Cardiac ventricle fibroblast (primary cell): ENCODE data around the gene BCL6B. TPM values are rescaled to one million over a fixed set of nuclear protein-coding genes. Genes with fewer than 3 reads are reported as not detected.

ENCODE experiments used
- total RNA-seq: library from RNA; depleted of rRNA; stranded (reverse); fragments of >200 nt; gene quantifications from 2 replicates; pipeline ENCODE4 v1.2.3, GENCODE V29; 2015

Gene BCL6B, protein sequence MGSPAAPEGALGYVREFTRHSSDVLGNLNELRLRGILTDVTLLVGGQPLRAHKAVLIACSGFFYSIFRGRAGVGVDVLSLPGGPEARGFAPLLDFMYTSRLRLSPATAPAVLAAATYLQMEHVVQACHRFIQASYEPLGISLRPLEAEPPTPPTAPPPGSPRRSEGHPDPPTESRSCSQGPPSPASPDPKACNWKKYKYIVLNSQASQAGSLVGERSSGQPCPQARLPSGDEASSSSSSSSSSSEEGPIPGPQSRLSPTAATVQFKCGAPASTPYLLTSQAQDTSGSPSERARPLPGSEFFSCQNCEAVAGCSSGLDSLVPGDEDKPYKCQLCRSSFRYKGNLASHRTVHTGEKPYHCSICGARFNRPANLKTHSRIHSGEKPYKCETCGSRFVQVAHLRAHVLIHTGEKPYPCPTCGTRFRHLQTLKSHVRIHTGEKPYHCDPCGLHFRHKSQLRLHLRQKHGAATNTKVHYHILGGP
- total RNA-seq: 1.9 and 2.6 TPM in 2 replicates

DNA sequence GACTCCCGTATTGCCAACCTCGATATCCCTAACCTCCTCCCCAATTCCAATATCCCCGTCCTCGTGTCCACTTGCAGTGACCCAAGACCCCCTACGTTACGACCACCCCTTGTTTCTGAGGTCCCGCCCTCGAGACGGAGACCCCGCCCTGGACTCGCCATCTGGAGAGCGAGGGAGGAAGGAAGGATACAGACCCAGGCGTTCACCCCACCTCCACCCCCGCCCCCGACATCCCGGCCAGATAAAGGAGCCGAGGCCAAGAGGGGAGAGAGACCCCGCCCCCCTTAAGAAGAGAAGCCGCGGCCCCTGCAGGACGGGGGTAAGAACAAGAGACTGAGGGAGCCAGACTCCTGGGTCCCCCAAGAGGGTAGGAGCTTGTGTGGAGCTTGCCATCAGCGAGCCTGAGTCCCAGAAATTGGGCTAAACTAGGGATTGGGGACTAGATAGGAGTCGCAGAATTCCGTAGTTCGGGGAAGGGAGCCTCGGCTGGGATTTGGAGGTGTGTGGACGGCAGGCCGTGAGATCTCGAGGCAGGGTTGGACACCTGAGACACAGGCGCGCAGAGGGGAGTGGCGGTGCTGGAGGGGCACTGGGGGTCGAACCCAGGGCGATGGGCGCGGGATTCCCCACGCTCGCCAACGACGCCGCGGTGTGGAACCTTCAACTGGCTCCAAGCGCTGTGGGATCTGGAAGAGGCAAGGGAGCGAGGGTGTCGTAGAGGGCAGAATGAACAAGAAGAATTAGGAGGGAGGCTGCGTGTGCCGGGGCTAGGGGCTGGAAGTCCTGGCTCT is at the start of gene BCL6B:
TSS of gene BCL6B (plus strand) at position 270 of the 791 bp plus-strand sequence. CDS start 622 bp downstream, outside the sequence.

DNA sequence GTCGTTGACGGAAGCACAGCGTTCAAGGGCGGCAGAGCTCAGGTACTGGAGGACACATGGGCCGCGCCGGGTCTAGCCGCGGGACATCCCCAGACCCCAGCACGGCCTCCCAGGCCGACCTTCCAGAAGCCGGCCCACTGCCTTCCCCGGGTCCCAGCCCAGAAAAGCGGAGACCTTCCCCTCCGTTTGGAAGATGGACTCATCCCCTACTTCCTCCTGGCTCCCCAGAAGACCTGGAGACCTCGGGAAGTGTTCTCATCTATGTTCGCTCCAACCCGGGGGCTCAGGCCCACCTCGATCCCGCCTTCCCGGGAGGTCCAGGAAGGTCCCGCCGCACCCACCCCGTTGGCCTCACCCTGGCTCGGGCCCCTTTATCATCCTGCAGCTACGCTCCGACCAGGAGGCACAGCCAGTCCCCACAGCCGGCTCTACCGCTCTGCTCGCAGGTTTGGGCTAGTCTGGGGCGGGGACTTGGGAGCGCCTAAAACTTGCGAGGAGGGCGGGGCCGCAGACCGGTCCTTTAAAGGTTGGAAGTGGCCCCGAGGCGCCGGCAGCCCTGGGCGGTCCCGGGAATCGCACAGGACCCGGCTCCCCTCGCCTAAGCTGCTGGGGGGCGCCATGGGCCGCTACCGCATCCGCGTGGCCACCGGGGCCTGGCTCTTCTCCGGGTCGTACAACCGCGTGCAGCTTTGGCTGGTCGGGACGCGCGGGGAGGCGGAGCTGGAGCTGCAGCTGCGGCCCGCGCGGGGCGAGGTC is 27.2 kb upstream of the BCL6B start, which contains the start of gene ALOX12:
TSS of gene ALOX12 (plus strand) at position 550 of the 756 bp plus-strand sequence. CDS start at position 619, 69 bp downstream.

DNA sequence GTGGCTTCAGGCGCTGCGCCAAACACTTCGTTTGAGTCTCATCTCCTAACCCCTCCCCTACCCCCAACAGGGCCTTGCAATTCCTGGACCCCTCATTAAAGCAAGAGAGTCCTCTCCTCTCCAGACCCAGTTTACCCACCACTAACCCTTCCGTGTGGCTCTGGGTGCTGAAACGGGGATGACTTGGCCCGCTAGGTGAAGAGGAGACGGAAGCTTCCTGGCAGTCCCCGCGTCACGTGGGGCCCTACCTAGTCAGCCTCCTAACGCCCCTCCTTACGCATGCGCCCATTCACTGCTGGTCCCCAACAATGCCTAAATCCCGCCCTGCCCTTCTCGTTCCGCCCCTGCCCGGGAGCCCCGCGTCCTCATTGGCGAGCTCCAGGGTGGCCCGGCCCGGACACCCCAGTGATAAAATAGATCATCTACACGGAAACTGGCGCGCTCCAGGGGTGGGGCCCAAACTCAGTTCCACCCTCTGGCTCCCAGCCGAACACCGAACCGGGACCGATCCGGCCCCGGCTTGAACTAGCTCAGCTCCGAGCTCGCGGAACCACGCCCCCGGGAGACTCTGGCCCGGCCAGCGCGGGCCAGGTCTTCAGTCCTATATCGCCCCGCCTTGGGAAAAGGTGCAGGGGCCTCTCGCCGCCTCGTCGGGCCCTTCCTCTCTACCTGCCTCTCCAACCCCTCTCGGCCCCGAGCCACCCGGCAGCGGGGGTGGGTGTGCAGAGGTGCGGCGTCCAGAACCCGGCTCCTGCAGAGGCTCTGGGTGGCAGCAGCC is 12.9 kb downstream of the BCL6B start, which contains the start of gene SLC16A13:
TSS of gene SLC16A13 (plus strand) at position 425 of the 778 bp plus-strand sequence. CDS start 368 bp downstream, outside the sequence.

DNA sequence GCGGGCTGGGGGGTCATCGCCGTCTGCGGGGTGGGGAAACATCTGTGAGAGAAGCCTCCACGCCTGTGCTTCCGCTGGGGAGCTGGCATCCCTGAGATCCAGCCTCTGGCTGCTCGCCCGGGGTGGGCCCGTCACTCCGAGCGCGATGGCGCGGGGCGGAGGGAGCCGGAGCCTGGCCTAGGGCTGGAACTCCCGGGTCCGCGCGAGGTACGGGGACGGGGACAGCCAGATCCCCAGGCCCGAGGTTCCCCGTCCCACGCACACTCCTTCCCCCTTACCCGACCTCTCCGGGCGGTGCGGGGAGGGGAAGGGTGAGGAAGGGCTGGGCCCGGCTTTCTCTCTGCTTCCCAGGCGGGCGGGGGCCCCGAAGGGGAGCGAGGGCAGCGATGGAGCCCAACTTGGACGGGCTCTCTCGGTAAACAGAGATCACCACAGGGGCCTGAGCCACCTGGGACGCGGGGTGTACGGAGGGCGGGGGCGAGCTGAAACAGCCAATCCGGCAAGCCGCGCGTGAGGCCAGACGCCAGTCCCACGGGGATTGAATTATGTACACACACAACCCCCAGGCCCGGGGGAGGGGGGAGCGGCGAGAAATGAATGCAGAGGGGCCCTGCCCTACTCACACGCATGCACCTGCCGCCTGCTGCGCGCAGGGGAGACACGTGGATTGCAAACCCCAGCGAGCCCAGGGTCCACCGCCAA is 20.8 kb downstream of the BCL6B start, which contains the start of gene SLC16A11:
TSS of gene SLC16A11 (minus strand) at position 596 of the 702 bp plus-strand sequence. CDS start at position 17, 579 bp downstream.

Other genes starting within 250 kb of the BCL6B start
- gene FBXO39, start 246.8 kb upstream of the BCL6B start, total RNA-seq: 0.31 and 0.39 TPM in 2 replicates
- gene TEKT1, start 191.3 kb upstream of the BCL6B start, total RNA-seq: not detected in 2 replicates
- gene ALOX12, start 27.0 kb upstream of the BCL6B start, total RNA-seq: not detected in 2 replicates
- gene RNASEK, start 10.4 kb upstream of the BCL6B start, total RNA-seq: 162 and 214 TPM in 2 replicates
- gene SLC16A13, start 13.0 kb downstream of the BCL6B start, total RNA-seq: 0.06 and 0.98 TPM in 2 replicates
- gene SLC16A11, start 21.0 kb downstream of the BCL6B start, total RNA-seq: not detected in 2 replicates
- 0.24 TPM in 1 of 2 replicates, not detected in the other for gene CLEC10A, start 57.2 kb downstream of the BCL6B start, total RNA-seq
- not detected in 2 replicates for gene ASGR2, start 91.8 kb downstream of the BCL6B start, total RNA-seq
- gene ASGR1, start 156.3 kb downstream of the BCL6B start, total RNA-seq: 0.24 and 0.25 TPM in 2 replicates
- 17.7 and 21.6 TPM in 2 replicates for gene DLG4, start 196.8 kb downstream of the BCL6B start, total RNA-seq
- 281 and 473 TPM in 2 replicates for gene ACADVL, start 196.9 kb downstream of the BCL6B start, total RNA-seq
- gene DVL2, start 211.5 kb downstream of the BCL6B start, total RNA-seq: 31.5 and 44.1 TPM in 2 replicates
- 38.6 and 48.0 TPM in 2 replicates for gene PHF23, start 216.4 kb downstream of the BCL6B start, total RNA-seq
- 318 and 677 TPM in 2 replicates for gene GABARAP, start 219.4 kb downstream of the BCL6B start, total RNA-seq
- gene CTDNEP1, start 228.7 kb downstream of the BCL6B start, total RNA-seq: 78.3 and 99.5 TPM in 2 replicates
- gene ELP5, start 229.2 kb downstream of the BCL6B start, total RNA-seq: 30.1 and 41.1 TPM in 2 replicates
- 2.0 TPM in 1 of 2 replicates, not detected in the other for gene CLDN7, start 239.4 kb downstream of the BCL6B start, total RNA-seq